B cell (primary cell): ENCODE data around the gene GLCCI1.

Experiments
- CTCF ChIP-seq: fragments of 200-600 bp; IDR thresholded peaks from one replicate; pipeline ENCODE4 v1.8.0; 2022; ENCODE audit warnings: antibody characterized with exemption, mild to moderate bottlenecking
- EZH2 ChIP-seq: IDR thresholded peaks from 2 replicates; pipeline ENCODE4 v1.6.1; 2012; ENCODE audit warnings: borderline replicate concordance, low read depth, mild to moderate bottlenecking, moderate library complexity, low read length; ENCODE audit not compliant: insufficient read depth, poor library complexity, severe bottlenecking

- no peak for TF ChIP-seq EZH2
- TF ChIP-seq CTCF = no peak
Observed at GRCh38 chr7:7966141-7966734, 2.4 kb upstream of the GLCCI1 start.
